Urinary bladder (tissue), 4 donors: ENCODE results near the gene RGS7. TPM values are rescaled to one million over a fixed set of nuclear protein-coding genes. Genes with fewer than 3 reads are reported as not detected.

Experiments
- DNase-seq: peaks from one replicate; pipeline ENCODE4 v3.0.0-alpha.2; 2015; ENCODE audit errors: extremely low spot score
- H3K27ac ChIP-seq: one replicate; pipeline ENCODE4 v1.5.1; 2013; ENCODE audit warnings: low read depth, mild to moderate bottlenecking, moderate library complexity
- H3K36me3 ChIP-seq: one replicate; pipeline ENCODE4 v1.6.1; 2013; ENCODE audit warnings: mild to moderate bottlenecking, moderate library complexity; ENCODE audit not compliant: insufficient read depth
- H3K4me1 ChIP-seq: one replicate; pipeline ENCODE4 v1.6.1; 2013; ENCODE audit warnings: mild to moderate bottlenecking, moderate library complexity; ENCODE audit not compliant: insufficient read depth
- H3K4me3 ChIP-seq: one replicate; pipeline ENCODE4 v1.5.1; 2013; ENCODE audit warnings: low read depth, low read length
- WGBS: extraction: QIAGEN DNeasy Blood & Tissue Kit; methylation state at CpG from one replicate; pipeline ENCODE4 v1.1.7; 2013; 5-methylcytosine and 5-hydroxymethylcytosine counted together
- polyA plus RNA-seq: library from polyadenylated mRNA; stranded (reverse); fragments of 200-250 nt; gene quantifications from one replicate; pipeline ENCODE4 v1.2.3, GENCODE V29; 2013
- total RNA-seq: library from RNA; depleted of rRNA; stranded (reverse); fragments of >200 nt; gene quantifications from one replicate; pipeline ENCODE4 v1.2.3, GENCODE V29; 2014
- donor health status: healthy with polysubstance abuse.
- donor health status: healthy.

RGS7 gene
- total and polyA plus RNA-seq, 2 donors, result 0.04 to 0.42 TPM

DNA sequence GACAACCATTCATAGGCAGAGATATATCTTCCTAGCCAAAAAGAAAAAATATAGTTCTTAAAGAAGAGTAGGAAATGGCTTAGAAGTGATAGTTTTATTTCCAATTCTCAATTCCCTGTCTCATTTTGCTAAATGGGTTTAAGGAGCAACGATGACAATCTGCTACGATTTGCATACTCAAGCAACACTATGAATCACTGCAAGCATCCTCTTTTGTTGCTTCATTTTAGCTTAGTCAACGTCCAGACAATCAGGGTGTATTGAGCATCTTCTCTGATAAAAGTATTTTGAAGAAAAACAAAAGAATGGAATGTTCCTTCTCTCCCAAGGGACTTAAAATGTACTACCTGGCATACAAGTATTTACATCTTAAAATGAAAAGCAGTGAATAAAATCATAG lies 80.6 kb downstream of the RGS7 start:
- WGBS, result 74% methylated on average over 3 of the region's 3 CpGs
- H3K36me3 ChIP-seq, result no peaks in the 10 kb centered on the region
- DNase-seq, result no peak
- no peak overlapping the region for H3K27ac ChIP-seq
- no peaks in the 10 kb centered on the region for H3K4me1 ChIP-seq
- no peak overlapping the region for H3K4me3 ChIP-seq

DNA sequence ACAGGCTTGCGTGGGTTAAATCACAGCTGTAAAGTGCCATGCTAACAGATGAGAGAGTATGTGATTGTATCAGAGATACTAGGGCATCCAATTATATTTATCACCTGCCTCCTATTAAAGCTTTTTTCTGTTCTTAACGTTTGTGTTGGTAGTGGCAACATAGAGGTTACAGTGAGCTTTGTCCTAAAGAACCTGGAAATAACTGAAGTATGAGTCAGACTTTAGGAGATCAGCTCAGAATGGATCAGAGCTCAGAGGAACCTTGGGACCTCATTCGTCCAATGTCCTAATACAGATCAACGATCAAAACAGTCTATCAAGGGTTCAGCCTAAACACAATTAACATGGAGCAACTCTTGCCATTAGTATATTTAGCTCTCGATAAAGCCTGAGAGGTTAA lies 81.0 kb downstream of the RGS7 start:
- H3K4me3 ChIP-seq, result no peak overlapping the region

DNA sequence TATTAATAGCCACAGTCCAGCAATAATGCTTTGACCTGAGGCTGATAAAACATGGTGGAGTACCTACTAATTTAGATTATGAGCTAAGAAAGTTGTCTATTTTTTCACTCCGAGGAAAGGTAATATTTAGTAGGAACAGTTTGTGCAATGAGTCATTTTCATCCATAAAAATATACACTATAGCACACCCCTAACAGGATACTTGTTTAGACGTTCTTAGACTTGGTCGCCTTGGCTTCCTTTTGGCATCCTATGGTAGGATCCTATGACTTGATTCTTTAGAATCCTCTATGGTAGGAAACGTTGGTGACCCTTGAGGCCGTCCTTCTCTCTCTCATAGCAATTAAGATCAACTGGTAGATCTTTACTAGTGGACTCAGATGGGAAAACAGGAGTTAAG lies 81.8 kb downstream of the RGS7 start:
- Histone ChIP-seq H3K27ac (no peak overlapping the region), H3K36me3 (no peaks in the 10 kb centered on the region), H3K4me3 (no peak overlapping the region), H3K4me1 (no peaks in the 10 kb centered on the region)
- WGBS, result 76% methylated on average over 5 of the region's 5 CpGs
- DNase-seq, result no peak

More for the DNA sequence above, 81.0 kb downstream of the RGS7 start:
- 81% methylated on average over 5 of the region's 5 CpGs for WGBS
- Histone ChIP-seq H3K27ac (no peak overlapping the region), H3K4me1 (no peaks in the 10 kb centered on the region), H3K36me3 (no peaks in the 10 kb centered on the region)
- DNase-seq, result no peak

DNA sequence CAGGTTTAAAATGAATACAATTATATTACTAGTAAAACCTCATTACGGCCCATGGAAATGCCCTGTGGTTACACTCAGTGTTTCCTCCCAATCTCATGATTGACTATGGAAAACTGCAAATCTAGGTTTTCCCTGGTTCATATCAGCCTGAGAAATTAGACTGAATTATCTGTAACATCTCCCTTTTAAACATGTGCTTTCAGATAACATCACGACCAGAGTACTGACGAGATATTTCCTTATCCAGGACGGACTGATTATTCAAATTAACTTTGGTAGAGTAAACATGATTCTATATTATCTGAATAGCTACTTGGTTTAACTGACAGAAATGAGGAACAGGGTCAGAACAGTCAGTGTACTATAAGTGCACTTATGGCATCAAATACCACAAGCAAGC lies 82.3 kb downstream of the RGS7 start:
- Histone ChIP-seq H3K4me3 (no peak overlapping the region), H3K27ac (no peak overlapping the region), H3K36me3 (no peaks in the 10 kb centered on the region), H3K4me1 (no peaks in the 10 kb centered on the region)
- no peak for DNase-seq
- WGBS, result 60% methylated on average over 4 of the region's 4 CpGs

DNA sequence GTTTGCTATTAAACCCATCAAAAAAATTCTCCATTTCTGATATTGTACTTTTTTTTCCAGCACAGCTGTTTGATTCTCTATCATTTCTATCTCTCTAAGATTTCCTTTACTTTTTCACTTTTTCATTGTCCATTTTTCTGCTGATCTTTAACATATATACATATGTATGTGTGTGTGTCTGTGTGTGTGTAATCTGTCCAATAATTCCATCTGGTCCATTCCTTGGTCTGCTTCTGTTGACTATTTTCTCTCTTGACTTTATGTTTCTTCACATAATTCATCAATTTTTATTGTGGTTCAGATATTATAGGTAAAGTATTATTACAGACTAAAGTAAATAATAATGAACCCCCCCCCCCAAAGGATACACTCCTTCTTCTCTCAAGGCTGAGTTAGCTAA lies 84.2 kb downstream of the RGS7 start:
- DNase-seq, result no peak
- no peak overlapping the region for H3K4me3 ChIP-seq
- no peaks in the 10 kb centered on the region for H3K36me3 ChIP-seq

DNA sequence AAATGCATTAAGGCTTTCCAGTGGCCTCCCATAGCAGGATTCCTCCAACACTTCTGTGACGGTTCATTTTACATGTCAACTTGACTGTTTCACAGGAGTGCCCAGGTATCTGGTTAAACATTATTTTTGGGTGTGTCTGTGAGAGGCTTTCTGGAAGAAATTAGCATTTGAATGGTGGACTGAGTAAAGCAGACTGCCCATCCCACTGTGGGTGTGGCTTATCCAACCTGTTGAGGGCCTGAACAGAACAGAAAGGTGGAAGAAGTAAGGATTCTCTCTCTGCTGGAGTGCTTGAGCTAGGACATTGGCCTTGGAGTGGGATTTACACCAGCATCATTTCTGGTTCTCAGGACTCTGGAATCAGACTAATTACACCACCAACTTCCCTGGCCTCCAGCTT lies 85.6 kb downstream of the RGS7 start:
- 78% methylated on average over 1 of the region's 1 CpG for WGBS
- Histone ChIP-seq H3K4me1 (no peaks in the 10 kb centered on the region), H3K4me3 (no peak overlapping the region), H3K27ac (no peak overlapping the region), H3K36me3 (no peaks in the 10 kb centered on the region)
- no peak for DNase-seq

More for the DNA sequence above, 84.2 kb downstream of the RGS7 start:
- Histone ChIP-seq H3K27ac (no peak overlapping the region), H3K4me1 (no peaks in the 10 kb centered on the region)

DNA sequence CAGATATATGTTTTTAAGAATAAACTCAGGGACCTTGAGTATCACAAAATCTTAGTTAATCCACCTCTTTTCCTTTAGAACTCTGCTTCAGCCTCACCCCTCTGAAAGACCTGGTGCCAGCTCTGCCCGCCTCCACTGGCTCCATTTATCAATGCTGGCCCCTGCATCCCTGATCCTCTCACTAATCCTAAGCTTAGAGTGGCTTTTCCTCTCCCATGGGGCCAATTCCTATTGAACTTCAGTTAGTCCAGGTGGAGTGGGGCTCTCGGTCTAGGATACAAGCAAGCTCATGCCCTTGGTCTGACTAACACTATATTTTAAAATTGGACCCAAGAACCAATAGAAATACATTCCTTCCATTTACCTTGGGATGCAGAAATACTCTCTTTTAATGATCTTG lies 87.0 kb downstream of the RGS7 start:
- no peak overlapping the region for H3K4me3 ChIP-seq
- no peak for DNase-seq
- WGBS, result 69% methylated on average over 2 of the region's 2 CpGs
- H3K4me1 ChIP-seq, result no peaks in the 10 kb centered on the region
- no peaks in the 10 kb centered on the region for H3K36me3 ChIP-seq
- no peak overlapping the region for H3K27ac ChIP-seq

DNA sequence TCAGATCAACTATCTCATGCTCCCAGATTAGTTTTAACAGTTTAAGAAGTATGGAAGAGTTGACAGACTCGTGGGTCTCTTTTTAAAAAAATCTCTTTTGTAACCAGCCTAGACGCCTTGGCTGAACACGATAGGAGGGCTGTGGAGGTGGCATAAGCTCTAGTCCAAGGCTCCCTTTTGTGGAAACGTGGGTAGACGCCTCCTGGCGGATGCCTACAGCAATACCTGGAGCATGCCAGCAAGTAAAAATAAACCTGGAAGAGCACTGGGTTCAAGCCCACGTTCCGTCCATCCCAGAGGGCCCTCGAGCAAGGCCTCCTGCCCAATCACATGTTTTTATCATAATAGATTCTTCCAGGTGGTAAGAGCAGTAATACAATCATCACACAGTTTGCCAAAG lies 87.9 kb downstream of the RGS7 start:
- Histone ChIP-seq H3K27ac (no peak overlapping the region), H3K36me3 (no peaks in the 10 kb centered on the region), H3K4me1 (no peaks in the 10 kb centered on the region), H3K4me3 (no peak overlapping the region)
- WGBS, result 71% methylated on average over 9 of the region's 9 CpGs
- no peak for DNase-seq

DNA sequence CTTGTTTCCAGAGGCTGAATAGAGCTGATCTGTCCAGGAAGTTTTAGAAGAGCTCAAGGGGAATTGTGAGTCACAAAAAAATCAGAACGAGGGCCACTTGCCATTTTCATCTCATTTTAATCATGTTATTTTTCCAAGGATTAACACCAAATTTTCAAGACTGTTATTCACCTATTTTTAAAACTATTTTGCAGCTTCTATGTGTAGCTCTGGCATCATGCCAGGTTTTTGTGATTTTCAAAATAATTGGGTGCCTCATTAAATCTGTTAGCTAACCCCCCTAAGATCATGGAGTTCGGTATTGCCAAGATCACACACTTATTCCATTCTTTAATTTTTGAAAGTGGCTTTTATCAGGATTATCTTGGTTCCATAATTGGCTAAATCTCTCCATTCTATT lies 90.9 kb downstream of the RGS7 start:
- no peak overlapping the region for H3K27ac ChIP-seq
- H3K4me3 ChIP-seq, result no peak overlapping the region
- no peak for DNase-seq
- H3K36me3 ChIP-seq, result no peaks in the 10 kb centered on the region
- 66% methylated on average over 2 of the region's 2 CpGs for WGBS
- H3K4me1 ChIP-seq, result no peaks in the 10 kb centered on the region

DNA sequence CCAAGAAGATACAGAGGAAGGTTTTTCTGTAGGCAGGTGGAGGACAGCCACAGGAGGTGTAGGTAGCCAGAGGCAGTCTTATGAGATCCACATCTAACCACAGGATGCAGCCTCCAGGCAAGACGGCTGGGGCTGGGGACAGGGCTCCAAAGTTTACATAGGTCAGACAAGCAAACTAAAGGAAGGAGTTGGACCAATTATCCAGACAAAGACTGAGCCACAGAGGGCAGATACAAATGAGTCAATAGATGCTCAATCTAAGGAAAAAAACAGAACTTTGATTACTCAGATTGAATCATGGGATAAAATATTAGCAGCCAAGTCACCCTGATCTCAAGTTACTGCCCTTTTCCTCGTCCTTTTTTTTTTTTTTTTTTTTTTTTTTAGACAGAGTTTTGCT lies 91.6 kb downstream of the RGS7 start:
- WGBS, result 49% methylated on average over 2 of the region's 2 CpGs

DNA sequence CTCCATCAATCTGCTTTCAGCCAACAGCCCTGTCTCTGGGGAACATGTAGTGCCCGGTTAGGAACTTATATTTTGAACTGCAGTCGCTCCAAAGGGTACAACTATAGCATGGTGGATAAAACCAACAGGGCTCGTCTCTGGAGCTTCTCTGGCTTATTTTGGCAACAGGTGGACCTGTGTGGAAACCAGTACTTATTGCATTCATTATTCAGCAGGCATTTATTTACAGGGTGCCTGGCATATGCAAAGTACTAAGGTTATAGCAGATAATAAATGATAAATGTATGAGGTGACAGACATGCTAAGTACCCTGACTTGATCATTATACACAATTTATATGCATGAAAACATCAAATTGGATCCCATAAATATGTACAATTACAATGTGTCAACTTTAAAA lies 93.7 kb downstream of the RGS7 start:
- no peak for DNase-seq
- no peaks in the 10 kb centered on the region for H3K36me3 ChIP-seq
- H3K27ac ChIP-seq, result no peak overlapping the region
- WGBS, result 85% methylated on average over 3 of the region's 3 CpGs
- H3K4me3 ChIP-seq, result no peak overlapping the region
- H3K4me1 ChIP-seq, result no peaks in the 10 kb centered on the region

More for the DNA sequence above, 91.6 kb downstream of the RGS7 start:
- Histone ChIP-seq H3K36me3 (no peaks in the 10 kb centered on the region), H3K4me3 (no peak overlapping the region), H3K4me1 (no peaks in the 10 kb centered on the region), H3K27ac (no peak overlapping the region)
- no peak for DNase-seq

DNA sequence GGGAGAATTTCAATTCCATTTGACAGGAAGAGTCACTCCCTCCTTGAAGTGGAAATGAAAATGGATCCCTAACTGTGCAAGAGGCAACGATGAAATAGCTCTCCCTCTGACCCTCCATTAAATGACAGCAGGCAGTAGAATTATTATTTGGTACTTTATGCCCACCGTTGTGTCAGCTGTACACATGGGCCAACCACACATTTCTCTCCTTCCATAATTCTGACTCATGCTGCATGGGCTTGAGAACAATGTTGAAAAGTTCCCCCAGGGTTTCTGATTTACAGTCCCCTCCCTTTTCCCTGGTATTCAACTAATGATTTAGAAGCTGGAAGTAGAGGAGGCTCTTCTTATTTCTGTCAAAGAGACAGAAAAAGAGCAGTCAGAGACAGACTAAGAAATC lies 103.5 kb downstream of the RGS7 start:
- no peak for DNase-seq
- no peaks in the 10 kb centered on the region for H3K4me1 ChIP-seq
- no peaks in the 10 kb centered on the region for H3K36me3 ChIP-seq
- H3K27ac ChIP-seq, result no peak overlapping the region
- H3K4me3 ChIP-seq, result no peak overlapping the region
- 74% methylated on average over 2 of the region's 2 CpGs for WGBS

DNA sequence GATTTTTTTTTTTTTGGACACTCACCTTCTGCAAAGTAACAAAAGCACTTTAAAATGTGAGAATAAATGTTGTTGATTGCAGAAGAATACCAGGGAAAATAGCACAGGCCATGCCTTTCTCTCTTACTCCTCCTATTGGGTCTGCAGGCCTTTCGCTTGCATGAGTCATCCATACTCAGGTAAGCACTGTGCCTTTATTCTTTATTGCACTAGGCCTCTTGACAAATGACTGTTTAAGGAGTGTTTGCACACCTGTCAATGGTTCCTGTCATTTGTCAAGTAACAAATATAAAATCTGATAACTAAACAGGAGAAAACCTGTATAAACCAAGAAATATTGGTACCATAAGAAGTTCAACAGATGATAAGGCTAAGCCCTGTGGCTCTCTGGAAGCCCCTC lies 106.5 kb downstream of the RGS7 start:
- Histone ChIP-seq H3K27ac (no peak overlapping the region), H3K36me3 (no peaks in the 10 kb centered on the region), H3K4me1 (no peaks in the 10 kb centered on the region), H3K4me3 (no peak overlapping the region)
- 71% methylated on average over 1 of the region's 1 CpG for WGBS
- DNase-seq, result no peak

DNA sequence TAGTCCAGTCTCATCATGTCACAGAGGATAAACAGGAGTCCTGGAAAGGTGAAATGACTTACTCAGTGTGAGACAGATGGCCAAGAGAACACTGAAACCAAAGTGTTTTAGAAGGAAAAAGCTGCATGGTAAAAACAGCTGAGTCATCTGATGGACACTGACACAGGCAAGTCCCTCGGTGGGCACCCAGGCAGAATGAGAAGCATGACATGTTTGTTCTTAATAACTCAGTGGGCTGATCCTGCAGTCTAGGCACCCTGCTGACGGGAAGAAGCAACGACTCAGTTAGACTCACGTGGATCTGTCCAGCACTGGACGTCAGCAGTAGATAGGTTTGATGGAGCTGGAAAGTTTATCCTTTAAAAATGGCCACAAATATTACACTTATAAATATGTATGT lies 116.9 kb downstream of the RGS7 start:
- Histone ChIP-seq H3K4me3 (no peak overlapping the region), H3K36me3 (no peaks in the 10 kb centered on the region), H3K4me1 (no peaks in the 10 kb centered on the region), H3K27ac (no peak overlapping the region)
- 48% methylated on average over 5 of the region's 5 CpGs for whole genome bisulfite sequencing
- no peak for DNase-seq

DNA sequence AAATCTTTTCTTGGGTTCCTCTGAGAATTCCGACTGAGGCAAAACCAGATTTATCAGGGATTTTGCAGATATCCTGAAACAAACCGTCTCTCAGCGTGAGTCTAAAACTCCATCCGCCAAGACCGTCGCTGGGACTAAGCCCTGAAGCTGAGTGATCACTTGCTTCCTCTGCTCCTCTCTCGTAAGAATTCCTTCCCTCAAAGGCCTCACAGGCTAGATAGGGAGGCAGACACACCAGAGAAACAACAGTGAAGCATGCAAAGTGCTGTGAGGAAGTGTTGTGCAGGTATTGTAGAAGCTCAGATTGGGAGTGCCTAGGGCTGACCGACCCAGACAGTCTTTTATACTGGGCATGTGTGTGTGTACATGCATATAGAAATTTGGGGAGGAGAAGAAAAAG lies 119.1 kb downstream of the RGS7 start:
- H3K27ac ChIP-seq, result no peak overlapping the region
- DNase-seq, result no peak
- no peaks in the 10 kb centered on the region for H3K36me3 ChIP-seq
- no peak overlapping the region for H3K4me3 ChIP-seq
- no peaks in the 10 kb centered on the region for H3K4me1 ChIP-seq
- 49% methylated on average over 8 of the region's 8 CpGs for WGBS
